Measurements from ENCODE around the gene PRKRA. TPM values are rescaled to one million over a fixed set of nuclear protein-coding genes. Genes with fewer than 3 reads are reported as not detected.
"Not testable (repeated sequence)": the region's sequence is repeated elsewhere in the genome, so short reads cannot be mapped to it uniquely, and the experiment has no call there.

PRKRA gene
- total RNA-seq, 1 experiment from 2014 or later = 77.8 TPM

DNA sequence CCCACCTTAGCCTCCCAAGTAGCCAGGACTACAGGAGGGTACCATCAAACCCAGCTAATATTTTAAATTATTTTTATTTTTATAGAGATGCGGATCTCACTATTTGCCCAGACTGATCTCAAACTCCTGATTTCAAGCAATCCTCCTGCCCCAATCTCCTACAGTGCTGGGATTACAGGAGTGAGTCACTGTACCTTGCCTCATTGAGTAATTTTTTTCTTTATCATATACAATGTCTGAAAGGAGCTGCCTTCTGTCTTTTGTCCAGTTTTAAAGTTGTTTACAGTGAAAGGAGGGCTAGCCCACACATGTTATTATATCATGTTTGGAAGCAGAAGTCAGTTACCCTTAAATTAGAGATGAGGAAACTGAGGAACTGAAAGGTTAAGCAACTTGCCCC lies 32.5 kb downstream of the PRKRA start:
- no peak for DNase-seq (ENCODE audit: low spot score)
- in situ Hi-C loops (cut with HindIII; ENCODE audit: low sequenced_read_pairs) = no loop called here

DNA sequence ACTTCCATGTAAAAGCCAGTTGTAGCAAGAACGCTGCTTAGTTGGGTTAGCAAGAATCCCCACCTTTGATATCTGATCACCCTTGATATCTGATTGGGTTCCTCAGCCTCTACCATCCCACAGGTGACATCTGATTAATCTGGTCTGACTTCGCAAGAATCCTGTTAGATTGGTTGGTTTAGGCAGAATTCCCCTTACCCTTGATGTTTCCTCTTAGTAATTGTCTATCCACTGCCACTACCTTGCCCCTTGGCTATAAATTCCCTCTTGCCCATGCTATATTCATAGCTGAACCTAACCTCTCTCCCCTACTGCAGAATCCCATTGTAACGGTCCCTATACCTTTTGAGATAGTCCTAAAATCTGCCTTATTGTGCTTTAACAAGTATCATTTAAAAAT lies 33.1 kb downstream of the PRKRA start:
- DNase-seq (ENCODE audit: low spot score) = no peak
- in situ Hi-C loops (cut with HindIII; ENCODE audit: low sequenced_read_pairs) = no loop called here

DNA sequence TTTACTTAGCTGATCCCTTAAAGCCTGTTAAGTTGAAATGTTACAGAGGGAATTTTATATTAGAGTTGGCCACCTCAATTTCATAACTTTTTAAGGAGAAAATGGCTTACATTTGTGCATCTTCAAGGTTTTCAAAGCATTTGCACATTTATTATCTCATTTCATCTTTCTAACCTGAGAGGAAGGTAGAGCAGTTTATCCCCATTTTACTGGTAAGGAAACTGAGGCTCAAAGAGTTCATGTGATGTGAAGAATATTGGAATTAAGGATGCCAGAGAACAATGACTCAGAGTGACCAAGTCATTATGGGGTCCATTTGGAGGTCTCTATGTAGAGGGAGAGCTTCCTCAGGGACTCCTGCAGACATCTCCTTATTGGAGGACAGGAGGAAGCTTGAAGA lies 35.0 kb downstream of the PRKRA start:
- DNase-seq (ENCODE audit: low spot score) = no peak
- in situ Hi-C loops (cut with HindIII; ENCODE audit: low sequenced_read_pairs) = no loop called here

DNA sequence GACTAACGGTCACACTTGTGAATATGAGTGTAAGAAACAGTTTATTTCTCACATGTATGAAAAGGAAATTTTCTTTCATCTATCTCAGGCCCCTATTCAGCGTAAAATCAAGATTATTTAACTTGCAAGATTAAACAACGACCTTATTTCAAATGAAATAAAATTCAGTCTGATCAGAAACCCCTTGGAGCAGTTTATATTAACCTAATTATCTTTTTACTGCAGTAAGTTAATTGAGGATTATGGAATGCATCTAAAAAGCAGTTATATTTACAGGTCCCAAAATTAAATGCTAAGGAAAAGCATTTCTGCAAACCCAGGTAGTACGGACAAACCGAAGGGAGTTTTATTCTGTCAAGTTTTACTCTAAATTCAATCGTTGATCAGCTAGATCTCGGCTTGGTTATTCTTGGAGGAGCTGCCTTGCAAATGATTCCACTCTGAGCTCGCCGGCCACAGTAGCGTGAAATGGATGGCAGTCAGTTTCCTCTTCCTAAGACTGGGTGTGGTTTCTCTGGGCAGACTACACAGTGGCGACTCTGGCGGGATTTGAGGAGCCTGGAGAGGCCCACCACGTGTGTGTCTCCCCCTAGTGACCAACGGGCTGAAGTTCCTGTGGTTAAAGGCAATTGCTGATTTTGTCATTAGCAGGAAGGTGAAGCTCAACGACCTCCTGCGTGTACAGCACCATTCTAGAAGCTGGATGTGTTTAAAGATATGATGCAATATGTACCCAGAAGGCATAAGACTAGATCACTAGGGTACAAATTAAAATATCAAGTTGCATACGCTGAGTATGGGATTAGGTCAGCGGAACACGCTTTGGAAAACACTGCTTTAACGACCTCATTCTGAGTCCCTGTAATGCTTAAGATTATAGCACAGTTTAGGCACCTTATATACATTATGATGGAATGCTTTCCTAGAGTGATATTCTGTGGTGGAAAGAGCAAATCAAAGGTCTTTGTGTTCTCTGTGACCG lies 36.4 kb downstream of the PRKRA start:
- DNase-seq (ENCODE audit: low spot score) = peak; percentile 96
- in situ Hi-C loops (cut with HindIII; ENCODE audit: low sequenced_read_pairs) = no loop called here

DNA sequence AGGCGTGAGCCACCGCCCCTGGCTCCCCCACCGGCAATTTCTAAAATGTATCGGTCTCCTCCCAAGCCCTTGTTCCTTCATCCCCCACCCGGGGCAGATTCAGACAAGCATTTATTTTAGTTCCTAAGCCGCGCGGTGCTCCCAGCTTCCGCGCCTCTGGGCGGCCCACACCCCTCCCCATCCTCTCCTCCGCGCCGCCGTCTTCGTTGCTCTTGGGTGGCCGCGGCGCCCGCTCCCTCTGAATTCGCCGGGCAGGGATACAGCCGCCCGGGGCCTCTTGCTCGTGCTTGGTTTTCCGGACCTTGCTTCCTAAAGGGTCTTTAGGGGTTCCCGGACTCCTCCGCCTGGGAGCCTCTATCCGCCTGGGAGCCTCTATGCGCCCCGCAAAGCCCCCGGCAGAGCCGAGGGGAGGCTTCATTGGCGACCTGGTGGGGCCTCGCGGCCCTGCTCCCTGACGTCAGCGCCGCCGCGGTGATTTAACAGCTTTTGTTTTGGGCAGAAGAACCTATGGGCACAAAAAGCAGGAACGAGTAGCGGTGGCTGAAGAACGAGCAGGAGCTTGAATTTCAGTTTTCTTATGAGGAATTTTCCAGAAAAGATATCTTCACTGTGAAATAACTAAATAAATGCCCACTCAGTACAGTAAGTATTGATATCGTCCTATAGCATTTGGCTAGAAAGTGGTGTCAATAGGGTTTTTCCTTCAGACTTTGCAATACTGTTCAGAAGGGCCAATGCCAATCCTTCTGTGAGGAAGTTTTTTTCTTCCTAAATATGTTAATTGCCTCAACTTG lies 37.3 kb downstream of the PRKRA start:
- in situ Hi-C loops (cut with HindIII; ENCODE audit: low sequenced_read_pairs) = no loop called here
- peak; percentile 82 for DNase-seq (ENCODE audit: low spot score)

DNA sequence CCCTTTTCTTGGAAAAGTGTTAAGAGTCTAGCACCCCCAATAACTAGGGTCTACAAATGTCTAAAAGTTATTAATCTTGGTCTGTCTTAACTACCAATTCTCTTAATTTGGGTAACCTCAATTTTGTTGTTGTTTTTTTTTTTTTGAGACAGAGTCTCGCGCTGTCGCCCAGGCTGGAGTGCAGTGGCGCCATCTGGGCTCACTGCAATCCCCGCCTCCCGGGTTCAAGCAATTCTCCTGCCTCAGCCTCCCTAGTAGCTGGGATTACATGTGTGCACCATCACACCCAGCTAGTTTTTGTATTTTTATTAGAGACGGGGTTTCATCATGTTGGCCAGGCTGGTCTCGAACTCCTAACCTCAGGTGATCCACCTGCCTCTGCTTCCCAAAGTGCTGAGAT lies 38.5 kb downstream of the PRKRA start:
- in situ Hi-C loops (cut with HindIII; ENCODE audit: low sequenced_read_pairs); DNase-seq (ENCODE audit: low spot score): not testable (repeated sequence)

DNA sequence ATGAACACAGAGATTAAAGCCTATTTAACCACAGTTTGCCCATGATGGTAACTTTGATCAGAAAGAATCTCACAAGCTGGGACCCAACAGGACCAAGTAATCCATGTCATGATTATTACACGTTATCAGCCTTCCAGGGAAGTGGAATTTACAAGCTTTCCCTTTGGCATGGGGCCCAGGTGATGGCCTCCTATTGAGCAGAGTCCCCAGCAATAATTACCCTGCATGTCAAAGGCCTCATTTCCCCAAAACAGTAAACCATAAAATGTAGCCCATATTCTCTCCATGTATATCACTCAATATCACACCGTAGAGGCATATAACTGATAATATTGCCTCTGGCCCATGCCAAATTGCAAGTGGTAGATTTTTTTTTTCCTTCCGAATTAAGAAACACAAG lies 38.9 kb downstream of the PRKRA start:
- in situ Hi-C loops (cut with HindIII; ENCODE audit: low sequenced_read_pairs) = no loop called here
- no peak for DNase-seq (ENCODE audit: low spot score)

DNA sequence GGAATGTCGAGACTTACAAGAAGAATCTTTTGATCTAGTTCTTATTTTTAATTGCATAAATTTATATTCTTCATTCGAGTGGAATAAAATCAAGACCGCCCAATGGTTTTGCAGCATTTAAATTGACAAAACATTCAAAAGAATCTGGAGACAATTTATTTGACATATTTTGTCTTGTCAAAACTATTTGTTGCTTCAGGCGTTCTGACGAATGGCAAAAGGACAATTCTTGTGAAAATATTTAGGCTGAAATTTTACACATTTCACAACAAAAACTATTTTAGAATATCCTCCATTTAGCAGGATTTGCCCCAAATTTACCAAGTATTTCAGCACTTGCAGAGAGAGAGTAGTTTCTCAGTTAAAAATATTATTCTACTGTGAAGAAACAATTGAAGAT lies 41.7 kb downstream of the PRKRA start:
- in situ Hi-C loops (cut with HindIII; ENCODE audit: low sequenced_read_pairs) = no loop called here
- no peak for DNase-seq (ENCODE audit: low spot score)

DNA sequence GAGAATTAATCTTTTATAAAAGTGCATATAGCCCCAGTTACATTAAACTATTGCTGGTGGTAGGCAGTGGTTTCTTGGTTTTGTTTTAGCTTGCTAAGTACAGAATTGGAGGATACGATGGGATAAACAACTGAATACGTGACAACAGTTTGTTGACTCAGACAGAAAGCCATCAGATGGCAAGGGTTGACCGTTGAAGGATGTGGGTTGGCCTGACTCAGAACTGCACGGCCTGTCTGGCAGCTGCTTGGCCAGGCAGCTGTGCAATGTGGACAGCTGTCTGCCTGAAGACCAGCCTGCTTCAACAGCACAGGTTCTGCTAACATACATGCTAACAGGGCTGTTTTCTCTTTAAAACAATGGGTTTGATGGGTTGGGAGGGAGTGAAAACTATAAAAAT lies 46.6 kb downstream of the PRKRA start:
- in situ Hi-C loops (cut with HindIII; ENCODE audit: low sequenced_read_pairs) = no loop called here
- no peak for DNase-seq (ENCODE audit: low spot score)

DNA sequence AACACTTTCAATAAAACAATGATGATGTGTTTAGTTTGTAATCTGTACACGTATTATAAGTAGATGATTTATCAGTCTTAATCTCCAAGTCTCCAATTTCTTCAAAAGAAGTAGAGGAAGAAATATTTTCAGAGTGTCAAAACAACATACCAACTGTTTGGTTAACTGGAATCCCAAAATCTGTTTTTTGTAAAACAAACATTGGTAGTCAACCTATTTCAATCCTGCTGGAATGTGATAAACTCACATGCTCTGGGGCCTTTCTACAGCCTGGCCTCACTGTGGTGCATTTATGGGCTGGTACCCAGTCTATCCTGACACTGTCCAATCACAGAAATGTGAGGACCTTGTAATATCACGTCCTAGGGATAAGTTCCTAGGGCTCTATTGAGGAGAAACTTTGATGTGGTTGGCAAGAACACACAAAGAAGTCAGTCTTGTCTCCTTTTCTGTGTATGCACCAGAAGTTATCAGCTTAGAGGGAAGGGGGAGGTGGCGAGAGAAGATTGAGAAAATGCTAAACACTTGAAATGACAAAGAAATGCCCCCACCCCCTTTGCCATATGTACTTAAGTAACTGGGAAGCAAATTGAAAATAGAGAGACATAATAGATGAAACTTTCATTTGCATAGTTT lies 47.2 kb downstream of the PRKRA start:
- DNase-seq (ENCODE audit: low spot score) = no peak
- in situ Hi-C loops (cut with HindIII; ENCODE audit: low sequenced_read_pairs) = no loop called here

DNA sequence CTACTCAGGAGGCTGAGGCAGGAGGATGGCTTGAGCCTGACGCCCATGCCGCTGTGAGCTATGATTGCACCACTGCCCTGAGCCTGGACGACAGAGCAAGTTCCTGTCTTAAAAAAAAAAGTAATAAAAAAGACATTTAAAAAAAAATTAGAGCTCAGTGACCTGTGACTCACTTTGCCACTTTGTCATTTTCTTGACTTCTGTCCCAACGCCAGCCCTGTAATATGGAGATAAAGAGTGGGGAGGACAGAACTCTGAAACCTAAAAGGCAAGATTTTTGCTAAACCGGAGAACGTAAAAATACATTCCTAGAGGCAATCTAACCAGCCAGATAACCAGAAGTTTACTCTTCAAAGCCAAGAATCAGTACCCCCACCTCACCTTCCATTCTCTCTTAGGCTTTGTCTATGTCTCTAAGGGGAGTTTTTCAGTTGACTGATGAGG lies 49.0 kb downstream of the PRKRA start:
- in situ Hi-C loops (cut with HindIII; ENCODE audit: low sequenced_read_pairs) = no loop called here
- DNase-seq (ENCODE audit: low spot score) = no peak

DNA sequence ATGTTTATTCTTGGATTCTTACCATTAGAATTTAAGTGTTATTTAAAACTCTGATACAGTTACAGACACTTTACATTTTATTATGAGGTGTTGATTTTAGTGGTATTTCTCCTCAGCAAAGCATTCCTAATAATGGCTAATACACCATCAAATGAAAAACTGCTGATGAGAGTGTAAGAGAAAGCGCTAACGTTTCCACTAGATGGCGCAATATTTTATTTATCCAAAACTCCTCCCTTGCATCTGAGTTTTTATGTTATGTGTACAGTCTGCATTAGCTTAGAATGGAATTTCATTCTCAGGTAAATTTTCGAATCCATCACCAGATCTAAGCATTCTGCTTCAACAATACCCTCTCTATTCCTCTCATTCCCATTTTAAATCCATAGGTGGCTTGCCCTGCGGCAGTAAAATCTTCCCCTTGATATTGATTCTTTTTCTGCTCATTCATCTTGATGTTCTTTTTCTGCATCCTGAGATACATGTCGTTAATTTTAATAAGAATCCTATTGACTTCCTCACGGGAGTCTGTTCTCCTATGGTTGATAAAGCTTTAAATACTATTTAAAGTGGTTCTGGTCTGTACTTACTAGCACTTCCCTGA lies 53.9 kb downstream of the PRKRA start:
- DNase-seq (ENCODE audit: low spot score) = peak; percentile 82
- in situ Hi-C loops (cut with HindIII; ENCODE audit: low sequenced_read_pairs) = no loop called here

DNA sequence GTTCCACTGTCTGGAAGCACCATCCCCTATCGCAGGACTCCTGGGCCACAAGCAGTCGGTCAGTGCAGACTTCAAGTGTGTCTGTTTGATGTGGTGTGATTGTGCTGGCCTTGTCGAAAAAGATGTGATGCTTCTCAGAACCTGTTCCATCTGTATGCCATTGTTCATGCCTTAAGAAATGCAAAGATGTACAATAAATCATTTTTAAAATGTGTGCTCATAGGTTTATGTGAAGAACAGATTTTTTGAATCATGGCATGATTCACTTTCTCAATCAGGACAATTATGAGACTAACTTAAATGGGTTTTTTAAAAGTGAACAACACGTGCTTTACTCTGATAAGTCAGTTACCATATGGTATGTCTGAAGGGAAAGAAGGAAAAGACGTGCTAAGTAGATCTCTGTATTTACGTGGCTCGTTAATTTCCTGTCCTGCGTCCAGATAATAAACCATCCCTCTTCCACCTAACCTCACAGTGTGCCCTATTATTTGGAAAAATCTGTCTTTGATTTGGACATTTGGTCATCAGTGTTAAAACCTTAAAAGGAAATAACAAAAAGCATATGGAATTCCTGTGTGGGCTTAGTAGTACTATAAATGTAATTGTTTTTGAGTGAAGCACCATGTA lies 54.9 kb downstream of the PRKRA start:
- in situ Hi-C loops (cut with HindIII; ENCODE audit: low sequenced_read_pairs) = no loop called here
- no peak for DNase-seq (ENCODE audit: low spot score)

DNA sequence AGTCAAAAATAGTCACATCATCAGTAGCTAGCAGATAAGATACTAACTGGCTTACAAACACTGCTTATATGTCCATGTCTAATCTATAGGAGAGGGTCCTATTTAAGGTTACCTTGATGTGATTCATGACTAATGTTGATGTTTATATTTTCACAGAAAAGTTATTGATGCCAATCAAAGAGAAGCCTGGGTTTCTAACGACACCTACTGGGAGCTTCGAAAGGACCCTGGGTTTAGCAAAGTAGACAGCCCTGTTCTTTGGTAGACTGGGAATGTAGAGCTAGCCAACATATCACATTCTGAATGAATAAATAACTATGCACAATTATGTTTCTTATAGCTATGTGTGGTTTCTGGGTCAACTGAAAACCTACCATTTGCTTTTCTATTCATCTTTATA lies 55.7 kb downstream of the PRKRA start:
- in situ Hi-C loops (cut with HindIII; ENCODE audit: low sequenced_read_pairs) = no loop called here
- DNase-seq (ENCODE audit: low spot score) = no peak

DNA sequence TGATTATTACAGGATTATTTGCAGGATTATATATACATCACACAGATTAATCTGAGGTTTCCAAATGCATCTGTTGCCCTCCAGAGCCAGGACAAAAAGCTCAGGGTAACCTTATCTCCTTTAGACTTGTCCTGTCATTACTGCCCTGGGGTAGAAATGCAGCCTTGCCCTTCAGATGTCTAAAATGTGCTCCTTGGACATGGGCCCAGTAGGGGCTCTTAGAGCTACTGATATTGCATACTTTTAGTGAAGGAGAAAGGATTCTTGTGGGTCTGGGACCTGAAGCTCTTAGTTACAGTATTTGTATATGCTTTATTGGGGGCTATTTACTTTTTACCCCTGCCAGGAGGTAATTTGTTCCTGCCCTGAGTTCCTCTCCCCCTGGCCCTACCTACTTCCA lies 56.1 kb downstream of the PRKRA start:
- no peak for DNase-seq (ENCODE audit: low spot score)
- in situ Hi-C loops (cut with HindIII; ENCODE audit: low sequenced_read_pairs) = no loop called here

DNA sequence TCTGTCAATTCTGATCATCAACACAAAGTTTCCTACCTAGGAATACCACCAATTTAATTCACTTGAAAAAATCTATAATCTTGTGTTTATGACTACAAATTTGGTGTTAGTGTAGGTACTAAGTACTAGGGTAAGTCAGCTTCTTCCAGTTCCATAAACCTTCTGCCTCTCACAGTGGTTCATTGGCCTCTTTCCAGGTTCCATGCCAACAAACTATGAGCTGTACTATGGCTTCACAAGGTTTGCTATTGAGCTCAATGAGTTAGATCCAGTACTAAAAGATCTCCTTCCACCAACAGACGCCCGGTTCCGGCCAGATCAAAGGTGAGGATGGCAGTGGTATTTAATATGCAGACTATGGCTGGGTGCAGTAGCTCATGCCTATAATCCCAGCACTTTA lies 58.8 kb downstream of the PRKRA start:
- peak; percentile 47 for DNase-seq (ENCODE audit: low spot score)
- in situ Hi-C loops (cut with HindIII; ENCODE audit: low sequenced_read_pairs) = no loop called here

DNA sequence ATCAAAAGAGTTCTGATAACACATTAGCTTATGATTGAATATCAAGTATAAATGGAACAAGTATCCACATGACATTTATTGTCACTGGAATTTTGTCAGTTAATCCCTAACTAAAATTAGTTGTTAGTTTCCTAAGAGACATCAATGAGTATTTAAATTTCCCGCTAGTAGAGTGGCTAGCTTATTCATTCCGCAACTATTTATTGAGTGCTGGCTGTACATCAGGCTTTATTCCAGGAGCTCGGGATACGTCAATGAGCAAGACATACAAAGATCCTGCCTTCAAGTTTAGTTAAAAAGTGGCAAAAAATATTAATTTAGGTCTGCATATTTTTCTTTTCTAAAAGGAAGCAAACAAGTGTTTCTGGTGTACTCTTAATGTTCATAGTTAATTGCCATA lies 59.3 kb downstream of the PRKRA start:
- in situ Hi-C loops (cut with HindIII; ENCODE audit: low sequenced_read_pairs) = no loop called here
- no peak for DNase-seq (ENCODE audit: low spot score)

DNA sequence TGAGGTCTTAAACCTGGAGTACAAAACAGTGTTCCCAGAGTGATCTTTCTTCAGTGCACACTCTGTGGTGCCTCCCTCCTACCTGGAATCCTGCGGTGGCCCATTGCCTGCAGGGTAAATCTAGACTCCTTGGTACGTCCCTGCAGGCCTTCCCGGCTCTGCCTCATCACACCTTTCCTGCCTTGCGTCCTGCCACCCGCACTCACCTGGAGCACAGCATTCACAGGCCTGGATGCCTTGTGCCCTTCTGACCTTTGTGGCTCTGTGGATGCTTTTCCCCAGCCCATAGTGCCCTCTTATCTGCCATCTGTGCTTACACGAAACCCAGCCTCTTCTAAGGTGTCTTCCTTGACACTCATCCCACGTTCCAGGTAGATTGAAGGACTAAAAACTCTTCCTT lies 62.7 kb downstream of the PRKRA start:
- no peak for DNase-seq (ENCODE audit: low spot score)
- in situ Hi-C loops (cut with HindIII; ENCODE audit: low sequenced_read_pairs) = no loop called here

DNA sequence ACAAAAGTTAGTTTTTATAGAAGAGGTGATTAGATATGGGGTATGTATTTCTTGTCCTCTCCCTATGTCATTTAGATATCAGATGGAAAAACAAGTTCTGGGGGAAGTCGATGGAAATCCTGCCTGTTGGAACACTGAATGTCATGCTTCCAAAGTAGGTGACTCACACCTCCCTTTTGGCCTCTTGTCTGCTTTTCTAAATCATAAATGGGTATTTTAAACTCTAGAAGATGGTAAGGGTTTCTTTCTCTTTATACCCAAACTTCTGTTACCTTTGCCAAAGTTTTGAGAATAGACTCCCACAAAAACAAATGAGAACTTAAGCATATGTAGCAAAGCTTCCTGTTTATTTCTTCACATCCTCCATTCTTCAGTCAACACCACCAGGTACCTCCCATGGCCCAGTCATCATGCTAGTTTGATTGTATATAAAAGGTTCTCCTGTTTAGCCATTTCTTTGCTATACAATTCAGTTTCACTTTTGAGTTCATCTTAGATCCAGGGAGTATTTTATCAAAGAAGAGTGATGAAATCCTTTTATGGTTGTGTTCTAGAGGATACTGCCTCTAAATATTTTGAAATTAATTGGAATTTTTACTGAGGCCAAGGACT lies 63.9 kb downstream of the PRKRA start:
- in situ Hi-C loops (cut with HindIII; ENCODE audit: low sequenced_read_pairs) = no loop called here
- DNase-seq (ENCODE audit: low spot score) = no peak
